Measurements from ENCODE around the gene ZNF483. TPM values are rescaled to one million over a fixed set of nuclear protein-coding genes. Genes with fewer than 3 reads are reported as not detected.
"Not testable (repeated sequence)": the region's sequence is repeated elsewhere in the genome, so short reads cannot be mapped to it uniquely, and the experiment has no call there.

The ZNF483 gene
- total RNA-seq, result 7.4 TPM
- long read RNA-seq, partial matches to known transcripts, result 0 of 9 reads
- long read RNA-seq, other reads (novel, unspliced or antisense), result 8 of 9 reads

GRCh38 chr9:111525056-111525977 lies at the start of gene ZNF483:
Gene ZNF483, plus strand, starts transcription at chr9:111525179. Its CDS starts 2,217 bp downstream, at chr9:111527396.
- peak; percentile 77 for DNase-seq (ENCODE audit: low spot score)
- intact Hi-C loops (cut with DNase I), result loop anchor here (10.0 kb wide), 1 partner anchor 71 kb away; no protein-coding TSS in a partner anchor

- DNase-seq (ENCODE audit: low spot score), result no peak
- intact Hi-C loops (cut with DNase I), result no loop called here
Observed at GRCh38 chr9:111475195-111475594, 49.8 kb upstream of the ZNF483 start.

- intact Hi-C loops (cut with DNase I), result no loop called here
- DNase-seq (ENCODE audit: low spot score), result no peak
Observed at GRCh38 chr9:111477677-111478076, 47.3 kb upstream of the ZNF483 start.

GRCh38 chr9:111481885-111482636 lies 42.9 kb upstream of the ZNF483 start:
- intact Hi-C loops (cut with DNase I), result no loop called here
- no peak for DNase-seq (ENCODE audit: low spot score)

- intact Hi-C loops (cut with DNase I), result no loop called here
- peak; percentile 89 for DNase-seq (ENCODE audit: low spot score)
Observed at GRCh38 chr9:111482694-111483438, 42.1 kb upstream of the ZNF483 start.

GRCh38 chr9:111483439-111483857 lies 41.5 kb upstream of the ZNF483 start:
- no peak for DNase-seq (ENCODE audit: low spot score)
- intact Hi-C loops (cut with DNase I), result no loop called here

- DNase-seq (ENCODE audit: low spot score), result peak; percentile 87
- intact Hi-C loops (cut with DNase I), result no loop called here
Observed at GRCh38 chr9:111483858-111484571, 41.0 kb upstream of the ZNF483 start, which contains the start of gene ECPAS. Gene ECPAS, minus strand, starts transcription at chr9:111484383. Its CDS starts 11,465 bp downstream, at chr9:111472918.

GRCh38 chr9:111484572-111484894 lies 40.4 kb upstream of the ZNF483 start:
- DNase-seq (ENCODE audit: low spot score), result no peak
- intact Hi-C loops (cut with DNase I), result no loop called here

- intact Hi-C loops (cut with DNase I); DNase-seq (ENCODE audit: low spot score): not testable (repeated sequence)
Observed at GRCh38 chr9:111497196-111497595, 27.8 kb upstream of the ZNF483 start.

GRCh38 chr9:111501005-111501562 lies 23.9 kb upstream of the ZNF483 start:
- no peak for DNase-seq (ENCODE audit: low spot score)
- intact Hi-C loops (cut with DNase I), result no loop called here

- intact Hi-C loops (cut with DNase I), result no loop called here
- no peak for DNase-seq (ENCODE audit: low spot score)
Observed at GRCh38 chr9:111501648-111502047, 23.3 kb upstream of the ZNF483 start.

- no peak for DNase-seq (ENCODE audit: low spot score)
- intact Hi-C loops (cut with DNase I), result no loop called here
Observed at GRCh38 chr9:111502506-111502905, 22.5 kb upstream of the ZNF483 start.

- intact Hi-C loops (cut with DNase I); DNase-seq (ENCODE audit: low spot score): not testable (repeated sequence)
Observed at GRCh38 chr9:111511581-111511980, 13.4 kb upstream of the ZNF483 start.

- no peak for DNase-seq (ENCODE audit: low spot score)
- intact Hi-C loops (cut with DNase I), result no loop called here
Observed at GRCh38 chr9:111514967-111515366, 10.0 kb upstream of the ZNF483 start.

- intact Hi-C loops (cut with DNase I), result no loop called here
- no peak for DNase-seq (ENCODE audit: low spot score)
Observed at GRCh38 chr9:111516061-111516465, 8.9 kb upstream of the ZNF483 start.

- DNase-seq (ENCODE audit: low spot score), result no peak
- intact Hi-C loops (cut with DNase I), result loop anchor here (10.0 kb wide), 1 partner anchor 70 kb away; no protein-coding TSS in a partner anchor
Observed at GRCh38 chr9:111524731-111525055, 286 bp upstream of the ZNF483 start.

GRCh38 chr9:111527347-111527746 lies 2.4 kb downstream of the ZNF483 start:
- intact Hi-C loops (cut with DNase I), result loop anchor here (10.0 kb wide), 1 partner anchor 73 kb away; no protein-coding TSS in a partner anchor
- no peak for DNase-seq (ENCODE audit: low spot score)

GRCh38 chr9:111529787-111530186 lies 4.8 kb downstream of the ZNF483 start:
- DNase-seq (ENCODE audit: low spot score), result no peak
- intact Hi-C loops (cut with DNase I), result loop anchor here (10.0 kb wide), 1 partner anchor 75 kb away; no protein-coding TSS in a partner anchor

GRCh38 chr9:111531716-111532115 lies 6.7 kb downstream of the ZNF483 start:
- intact Hi-C loops (cut with DNase I), result no loop called here
- no peak for DNase-seq (ENCODE audit: low spot score)
